NCI-H748 (cell line): ENCODE measurements around the gene DIAPH3.
A peak's percentile ranks its signal among the peaks of the same experiment; 100 is the strongest.

Source experiments
- DNase-seq: peaks from one replicate; lab custom pipeline; 2025; ENCODE audit not compliant: unreplicated experiment; lab: John Stamatoyannopoulos, UW

The DIAPH3 gene

GRCh38 chr13:59742467-59742866 lies 421.3 kb downstream of the DIAPH3 start:
- DNase-seq = no peak

- DNase-seq = no peak
Observed at GRCh38 chr13:59738921-59739320, 424.8 kb downstream of the DIAPH3 start.

- peak; percentile 36 for DNase-seq
Observed at GRCh38 chr13:59734393-59734792, 429.3 kb downstream of the DIAPH3 start.

- DNase-seq = no peak
Observed at GRCh38 chr13:59733744-59734143, 430.0 kb downstream of the DIAPH3 start.

GRCh38 chr13:59730026-59730425 lies 433.7 kb downstream of the DIAPH3 start:
- DNase-seq = no peak

- DNase-seq = peak; percentile 42
Observed at GRCh38 chr13:59728896-59729545, 434.7 kb downstream of the DIAPH3 start.

DNA sequence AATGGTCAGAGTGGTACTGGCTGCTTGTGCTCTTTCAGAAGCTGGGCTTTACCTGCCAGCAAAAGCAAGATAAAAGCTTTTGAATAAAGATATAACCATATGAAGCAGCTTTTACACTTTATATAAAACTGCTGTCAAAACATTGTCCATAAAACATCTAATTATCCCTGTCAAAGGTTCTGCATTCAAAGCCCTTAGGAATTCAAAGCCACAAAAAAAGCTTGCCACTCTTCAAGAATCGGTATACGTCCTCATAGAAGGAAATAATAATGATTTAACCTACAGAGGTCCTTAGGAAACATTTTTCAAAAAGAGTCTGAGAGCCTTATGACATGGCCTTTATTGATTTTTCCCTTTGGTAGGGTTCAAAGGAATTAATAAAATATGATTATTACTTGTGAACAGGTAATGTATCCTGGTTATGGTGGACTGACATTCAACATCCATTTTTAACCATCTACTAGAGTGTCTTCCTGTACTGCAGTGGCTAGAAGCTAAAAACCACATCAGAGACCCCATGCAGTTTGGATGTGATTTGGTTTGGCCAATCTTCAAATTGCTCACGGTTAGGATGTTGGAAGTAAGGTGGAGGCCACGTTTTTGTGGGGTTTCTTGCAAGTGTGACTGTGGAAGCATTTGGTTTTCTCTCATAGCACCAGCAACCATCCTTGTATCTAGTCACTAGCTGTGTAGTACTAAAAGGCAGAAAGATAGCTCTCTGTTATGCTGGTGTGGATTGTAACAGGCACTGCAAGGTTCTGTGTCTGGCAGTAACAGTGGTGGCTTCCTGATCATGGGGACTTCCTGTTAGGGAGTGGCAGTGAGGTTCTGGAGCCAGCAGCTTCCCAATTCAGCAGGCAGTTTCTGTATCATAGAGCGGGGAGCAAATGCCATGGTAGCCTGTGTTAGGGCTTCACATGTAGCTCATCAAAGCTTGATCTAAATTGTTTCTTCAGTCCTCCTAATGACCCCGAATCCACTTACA lies 441.5 kb downstream of the DIAPH3 start:
- DNase-seq = no peak

DNA sequence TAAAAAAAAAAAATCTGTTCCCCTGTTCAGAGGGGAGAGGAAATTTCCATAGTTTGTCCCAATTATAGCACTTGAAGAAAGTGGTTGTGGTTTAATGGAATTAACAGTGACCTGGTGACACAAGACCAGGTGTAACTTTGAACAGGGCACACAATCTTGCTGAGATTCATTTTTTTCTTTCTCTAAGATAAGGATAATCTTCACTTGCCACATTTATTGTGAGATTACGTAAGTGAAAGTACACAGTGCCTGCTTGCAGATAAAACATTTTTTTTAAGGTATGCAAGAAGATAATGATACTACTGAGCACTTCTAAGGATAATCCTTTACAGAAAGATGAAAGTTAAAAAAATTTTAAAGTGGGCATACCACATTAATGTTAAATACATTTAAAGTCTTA lies 448.1 kb downstream of the DIAPH3 start:
- no peak for DNase-seq

GRCh38 chr13:59710996-59711701 lies 452.6 kb downstream of the DIAPH3 start:
- peak; percentile 63 for DNase-seq

DNA sequence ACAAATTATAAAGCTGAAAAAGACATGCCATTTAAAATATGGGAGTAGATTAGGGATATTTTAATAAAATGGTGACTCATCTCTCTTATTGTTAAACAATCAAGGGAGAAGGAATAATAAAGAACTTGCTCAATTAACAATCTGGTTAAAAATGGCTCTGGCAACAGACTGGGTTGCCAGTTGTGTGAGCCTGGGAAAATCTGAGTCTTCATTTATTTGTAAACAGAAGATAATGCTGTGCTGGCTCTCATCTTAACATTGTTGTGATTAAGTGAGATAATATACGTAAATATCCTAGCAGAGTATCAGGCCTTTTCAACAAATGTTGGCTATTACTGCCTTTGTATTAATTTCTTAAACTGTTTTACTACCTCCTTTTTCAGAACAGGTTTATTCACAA lies 453.3 kb downstream of the DIAPH3 start:
- DNase-seq = no peak

GRCh38 chr13:59706101-59706976 lies 457.4 kb downstream of the DIAPH3 start:
- DNase-seq = no peak

GRCh38 chr13:59702269-59702668 lies 461.5 kb downstream of the DIAPH3 start:
- no peak for DNase-seq

- no peak for DNase-seq
Observed at GRCh38 chr13:59701261-59701660, 462.5 kb downstream of the DIAPH3 start.

- DNase-seq = no peak
Observed at GRCh38 chr13:59700281-59700680, 463.4 kb downstream of the DIAPH3 start.

- no peak for DNase-seq
Observed at GRCh38 chr13:59696271-59696670, 467.5 kb downstream of the DIAPH3 start.

GRCh38 chr13:59691501-59692066 lies 472.1 kb downstream of the DIAPH3 start:
- DNase-seq = peak; percentile 5

DNA sequence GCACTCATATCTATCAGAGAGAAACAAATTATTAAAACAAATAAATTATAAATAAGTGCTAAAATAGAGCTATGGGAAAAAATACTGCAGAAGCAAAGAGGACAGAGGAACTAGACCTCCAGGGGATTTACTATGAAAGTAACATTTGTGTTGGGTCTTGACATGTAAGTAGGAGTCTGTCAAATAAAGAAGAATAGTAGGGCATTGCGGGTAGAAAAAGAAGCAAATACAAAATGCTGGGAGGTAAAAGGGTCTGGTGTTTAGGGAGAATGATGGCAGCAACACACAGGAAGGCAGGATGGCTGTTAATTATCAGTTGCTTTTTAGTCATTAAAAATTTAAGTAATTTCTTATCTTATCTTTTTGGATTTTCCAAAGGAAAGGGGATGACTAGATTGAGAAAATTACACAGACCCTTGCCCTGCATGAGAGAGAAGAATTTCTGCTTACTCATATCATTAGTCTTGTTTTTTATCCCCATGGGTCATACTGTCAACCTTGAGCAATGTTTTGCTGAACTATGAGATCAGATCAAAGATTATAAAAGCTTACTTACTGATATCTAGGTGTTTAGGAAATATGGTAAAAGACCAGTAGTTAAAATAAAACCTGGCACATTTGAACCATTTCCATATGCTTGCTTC lies 472.7 kb downstream of the DIAPH3 start:
- no peak for DNase-seq

GRCh38 chr13:59689057-59689456 lies 474.7 kb downstream of the DIAPH3 start:
- DNase-seq = no peak

GRCh38 chr13:59686798-59687394 lies 476.8 kb downstream of the DIAPH3 start:
- no peak for DNase-seq
